WI38 (cell line): Measurements from ENCODE around the gene LACRT.
A peak's percentile ranks its signal among the peaks of the same experiment; 100 is the strongest.

Experiments used
- H3K4me3 ChIP-seq: 2 replicates; pipeline ENCODE4 v1.5.1; 2011; ENCODE audit warnings: low read depth, mild to moderate bottlenecking, control low read depth, low read length
- TF ChIP-seq, protein P1 (sequence below): IDR thresholded peaks from 2 replicates; pipeline ENCODE4 v1.5.1; 2012; ENCODE audit warnings: low read depth, mild to moderate bottlenecking, control low read depth, low read length

The LACRT gene

DNA sequence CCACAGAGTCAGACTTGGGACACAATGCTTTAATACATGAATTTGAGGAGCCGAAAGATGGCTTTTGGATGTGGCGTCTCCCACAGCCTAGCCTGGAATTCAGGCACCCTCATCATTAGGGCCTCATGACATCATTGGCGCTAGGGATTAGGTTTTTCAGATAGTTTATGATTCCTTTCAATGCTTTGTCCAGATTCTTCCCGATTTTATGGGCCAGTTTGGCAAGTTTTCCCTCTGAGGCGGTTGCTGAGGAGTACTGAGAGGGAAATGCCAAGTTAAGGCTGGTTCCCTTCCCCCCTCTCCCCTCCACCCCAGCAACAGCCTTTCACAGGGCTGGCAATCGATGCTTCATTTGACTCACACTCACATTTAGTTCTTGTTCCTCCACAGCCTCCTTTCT lies 26.5 kb downstream of the LACRT start:
- TF ChIP-seq, protein P1, sequence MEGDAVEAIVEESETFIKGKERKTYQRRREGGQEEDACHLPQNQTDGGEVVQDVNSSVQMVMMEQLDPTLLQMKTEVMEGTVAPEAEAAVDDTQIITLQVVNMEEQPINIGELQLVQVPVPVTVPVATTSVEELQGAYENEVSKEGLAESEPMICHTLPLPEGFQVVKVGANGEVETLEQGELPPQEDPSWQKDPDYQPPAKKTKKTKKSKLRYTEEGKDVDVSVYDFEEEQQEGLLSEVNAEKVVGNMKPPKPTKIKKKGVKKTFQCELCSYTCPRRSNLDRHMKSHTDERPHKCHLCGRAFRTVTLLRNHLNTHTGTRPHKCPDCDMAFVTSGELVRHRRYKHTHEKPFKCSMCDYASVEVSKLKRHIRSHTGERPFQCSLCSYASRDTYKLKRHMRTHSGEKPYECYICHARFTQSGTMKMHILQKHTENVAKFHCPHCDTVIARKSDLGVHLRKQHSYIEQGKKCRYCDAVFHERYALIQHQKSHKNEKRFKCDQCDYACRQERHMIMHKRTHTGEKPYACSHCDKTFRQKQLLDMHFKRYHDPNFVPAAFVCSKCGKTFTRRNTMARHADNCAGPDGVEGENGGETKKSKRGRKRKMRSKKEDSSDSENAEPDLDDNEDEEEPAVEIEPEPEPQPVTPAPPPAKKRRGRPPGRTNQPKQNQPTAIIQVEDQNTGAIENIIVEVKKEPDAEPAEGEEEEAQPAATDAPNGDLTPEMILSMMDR = no peak
- H3K4me3 ChIP-seq = no peak overlapping the region

DNA sequence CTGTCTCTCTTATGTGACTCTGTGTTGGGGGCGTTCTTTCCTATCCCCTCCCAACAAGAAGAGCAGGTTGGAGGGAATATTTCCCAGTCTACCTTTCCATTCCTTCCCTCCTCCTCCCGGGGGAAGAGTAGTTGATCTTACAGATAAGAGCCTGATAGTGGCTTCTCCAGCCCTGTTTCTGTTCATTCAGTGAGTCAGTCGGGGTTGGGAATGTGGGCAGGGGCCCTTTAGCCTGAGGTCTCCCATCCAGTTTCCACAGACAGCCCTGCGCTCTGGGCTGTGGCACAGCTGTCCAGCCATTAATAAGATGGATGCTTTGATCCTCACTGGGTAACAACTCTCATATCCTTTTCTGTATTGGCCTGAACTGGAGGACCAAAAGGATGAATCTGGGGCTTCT lies 28.1 kb downstream of the LACRT start:
- H3K4me3 ChIP-seq = no peak overlapping the region
- TF ChIP-seq, protein P1 = no peak

DNA sequence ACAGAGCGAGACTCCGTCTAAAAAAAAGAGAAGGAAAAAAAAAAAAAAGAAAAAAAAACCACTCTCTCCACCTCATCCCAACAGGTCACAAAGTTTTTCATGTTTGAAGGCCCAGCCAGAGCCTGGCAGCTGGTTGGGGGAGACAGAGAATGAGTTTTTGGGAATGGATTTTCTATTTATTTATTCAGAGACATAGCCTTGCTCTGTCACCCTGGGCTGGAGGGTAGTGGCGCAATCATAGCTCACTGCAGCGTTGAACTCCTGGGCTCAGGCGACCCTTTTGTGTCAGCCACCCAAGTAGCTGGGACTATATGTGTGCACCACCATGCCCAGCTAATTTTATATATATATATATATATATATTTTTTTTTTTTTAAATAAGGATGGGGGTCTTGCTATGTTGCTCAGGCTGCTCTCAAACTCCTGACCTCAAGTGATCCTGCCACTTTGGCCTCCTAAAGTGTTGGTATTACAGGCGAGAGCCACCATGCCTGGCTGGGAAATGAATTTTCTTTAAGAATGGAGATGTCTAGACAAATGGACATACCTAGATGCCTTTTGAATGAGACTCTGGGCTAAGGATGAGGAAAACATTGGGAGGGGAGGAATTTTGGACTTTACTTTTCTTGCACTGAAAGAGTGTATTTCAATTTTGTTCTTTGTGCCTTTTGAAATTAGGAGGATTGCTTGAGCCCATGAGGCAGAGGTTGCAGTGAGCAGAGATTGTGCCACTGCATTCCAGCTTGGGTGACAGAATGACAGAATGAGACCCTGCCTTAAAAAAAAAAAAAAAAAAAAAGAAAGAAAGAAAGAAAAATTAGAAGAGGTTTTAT lies 29.3 kb downstream of the LACRT start:
- H3K4me3 ChIP-seq = no peak overlapping the region

DNA sequence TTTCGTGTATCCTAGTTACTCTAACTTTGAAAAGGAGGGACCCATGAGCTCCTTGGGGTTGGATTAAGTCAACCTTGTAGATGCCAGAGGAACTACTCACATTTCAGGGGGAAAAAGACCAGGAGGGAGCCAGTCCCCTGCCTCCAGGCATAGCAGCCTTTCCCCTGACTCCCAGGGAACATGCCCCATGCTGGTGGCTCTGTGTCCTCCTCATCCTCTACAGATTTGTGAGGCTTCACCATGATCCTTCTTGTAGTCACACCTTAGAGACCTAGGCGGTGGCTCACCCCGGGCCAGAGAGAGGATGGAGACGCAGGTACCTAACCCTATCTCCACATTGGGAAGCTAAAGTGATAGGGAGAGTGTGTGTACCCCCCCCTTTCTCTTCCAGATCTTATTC lies 30.3 kb downstream of the LACRT start:
- TF ChIP-seq, protein P1 = no peak
- no peak overlapping the region for H3K4me3 ChIP-seq

More for the DNA sequence above, 29.3 kb downstream of the LACRT start:
- TF ChIP-seq, protein P1 = no peak

DNA sequence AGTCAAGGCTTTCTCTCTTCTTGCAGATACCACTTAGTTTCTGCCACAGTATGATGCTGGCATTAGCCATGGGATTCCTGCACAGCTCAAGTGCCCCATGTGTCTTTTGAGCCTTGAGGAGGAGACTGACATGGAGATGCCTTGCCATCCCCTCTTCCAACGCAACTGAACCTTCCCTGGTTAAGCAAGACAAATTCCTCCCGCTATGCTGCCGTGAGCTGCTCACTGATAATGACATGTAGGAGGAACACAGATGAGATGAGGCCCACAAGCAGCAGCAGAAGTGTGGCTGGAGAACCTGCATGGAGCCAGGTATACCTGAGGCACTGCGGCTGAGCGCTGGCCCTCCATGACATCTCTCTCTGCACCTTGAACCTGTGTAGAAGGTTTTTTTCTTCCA lies 30.8 kb downstream of the LACRT start:
- H3K4me3 ChIP-seq = no peak overlapping the region
- TF ChIP-seq, protein P1 = no peak

DNA sequence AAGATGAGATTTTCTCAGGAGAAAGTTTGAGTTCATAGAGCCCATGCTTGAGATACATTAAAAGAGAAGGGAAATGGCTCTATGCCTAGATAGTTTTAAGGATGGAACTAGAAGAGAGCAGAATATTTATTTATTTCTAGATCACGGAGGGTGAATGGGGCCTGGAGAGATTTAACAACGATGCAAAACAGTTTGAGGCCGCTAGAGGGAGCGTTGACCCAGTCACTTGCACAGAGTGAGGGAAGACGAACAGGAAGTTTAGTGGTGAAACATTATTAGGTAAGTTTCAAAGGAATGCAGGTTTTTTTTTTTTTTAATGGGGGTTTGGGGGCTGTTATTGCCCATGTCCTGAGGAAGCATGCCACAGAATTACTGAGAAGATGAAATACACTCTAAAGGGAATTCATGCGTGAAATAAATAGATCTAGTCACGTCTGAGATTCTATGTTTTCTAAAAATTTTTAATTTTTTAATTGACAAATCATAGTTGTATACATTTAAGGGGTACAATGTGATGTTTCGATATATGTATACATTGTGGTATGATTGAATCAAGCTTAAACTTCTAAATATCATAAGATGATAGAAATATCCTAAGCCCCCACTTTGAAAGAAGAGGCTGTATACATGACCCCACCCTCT lies 31.4 kb downstream of the LACRT start:
- TF ChIP-seq, protein P1 = peak; percentile 93
- H3K4me3 ChIP-seq = no peak overlapping the region

DNA sequence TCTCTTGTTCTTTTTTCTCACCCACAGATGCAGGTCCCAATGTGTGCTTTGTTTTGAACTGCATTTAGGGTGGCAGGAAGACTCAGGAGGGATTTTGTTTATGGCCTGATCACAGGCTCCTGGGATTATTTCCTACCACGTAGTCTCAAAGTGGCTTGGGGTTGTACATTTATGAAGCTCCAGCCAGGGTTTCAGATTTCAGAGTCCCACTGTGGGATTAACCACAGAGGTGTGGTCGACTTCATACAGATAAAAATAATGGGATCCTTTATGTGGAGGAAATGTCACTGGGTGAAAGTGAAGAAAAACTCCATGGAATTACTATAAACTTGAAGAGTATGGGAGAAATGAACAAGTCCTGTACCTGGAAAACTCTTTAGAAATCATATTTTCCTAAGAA lies 32.0 kb downstream of the LACRT start:
- no peak overlapping the region for H3K4me3 ChIP-seq
- TF ChIP-seq, protein P1 = no peak
